GM21717 (cell line): ENCODE measurements around the gene PLXNA1.

Experiments used
- ATAC-seq: cut with Tn5 transposase; IDR thresholded peaks from one replicate; pipeline ENCODE4 v1.9.1; 2021; ENCODE audit warnings: mild to moderate bottlenecking, moderate library complexity; ENCODE audit not compliant: unreplicated experiment

The PLXNA1 gene

GRCh38 chr3:126985132-126985985, 2.4 kb downstream of the PLXNA1 start:
- no peak for ATAC-seq

- ATAC-seq: no peak
These were observed 3.1 kb downstream of the PLXNA1 start for GRCh38 chr3:126986001-126986400.

DNA sequence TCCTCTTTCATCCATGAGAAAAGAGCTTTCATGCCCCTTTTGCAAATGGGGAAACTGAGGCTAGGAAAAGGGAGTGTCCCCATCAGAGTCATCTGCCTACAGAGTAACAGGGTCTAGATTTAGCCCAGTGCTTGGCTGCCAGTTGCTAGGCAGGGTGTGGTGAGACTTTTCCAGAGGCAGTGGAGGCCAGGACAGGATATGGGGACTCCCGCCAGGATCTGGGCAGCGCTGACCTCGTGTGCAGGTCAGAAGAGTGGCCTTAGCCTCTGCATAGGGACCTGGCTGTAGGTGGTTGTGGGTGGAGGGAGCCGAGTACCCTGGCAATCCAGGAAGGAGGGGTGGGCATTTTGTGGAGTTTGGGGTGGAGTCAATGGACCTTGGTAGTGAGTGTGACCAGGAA, 4.2 kb downstream of the PLXNA1 start:
- ATAC-seq: no peak

- no peak for ATAC-seq
These were observed 4.7 kb downstream of the PLXNA1 start for GRCh38 chr3:126987596-126987995.

DNA sequence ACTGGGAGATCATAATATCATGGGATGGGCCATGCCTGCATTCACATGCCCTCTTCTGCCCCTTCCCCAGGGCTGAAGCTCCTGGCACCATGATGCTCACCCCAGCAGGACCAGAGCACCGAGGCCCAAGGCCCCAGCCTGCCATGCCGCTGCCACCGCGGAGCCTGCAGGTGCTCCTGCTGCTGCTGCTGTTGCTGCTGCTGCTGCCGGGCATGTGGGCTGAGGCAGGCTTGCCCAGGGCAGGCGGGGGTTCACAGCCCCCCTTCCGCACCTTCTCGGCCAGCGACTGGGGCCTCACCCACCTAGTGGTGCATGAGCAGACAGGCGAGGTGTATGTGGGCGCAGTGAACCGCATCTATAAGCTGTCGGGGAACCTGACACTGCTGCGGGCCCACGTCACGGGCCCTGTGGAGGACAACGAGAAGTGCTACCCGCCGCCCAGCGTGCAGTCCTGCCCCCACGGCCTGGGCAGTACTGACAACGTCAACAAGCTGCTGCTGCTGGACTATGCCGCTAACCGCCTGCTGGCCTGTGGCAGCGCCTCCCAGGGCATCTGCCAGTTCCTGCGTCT, 5.6 kb downstream of the PLXNA1 start:
- no peak for ATAC-seq

- no peak for ATAC-seq
These were observed 6.6 kb downstream of the PLXNA1 start for GRCh38 chr3:126989316-126990023.

DNA sequence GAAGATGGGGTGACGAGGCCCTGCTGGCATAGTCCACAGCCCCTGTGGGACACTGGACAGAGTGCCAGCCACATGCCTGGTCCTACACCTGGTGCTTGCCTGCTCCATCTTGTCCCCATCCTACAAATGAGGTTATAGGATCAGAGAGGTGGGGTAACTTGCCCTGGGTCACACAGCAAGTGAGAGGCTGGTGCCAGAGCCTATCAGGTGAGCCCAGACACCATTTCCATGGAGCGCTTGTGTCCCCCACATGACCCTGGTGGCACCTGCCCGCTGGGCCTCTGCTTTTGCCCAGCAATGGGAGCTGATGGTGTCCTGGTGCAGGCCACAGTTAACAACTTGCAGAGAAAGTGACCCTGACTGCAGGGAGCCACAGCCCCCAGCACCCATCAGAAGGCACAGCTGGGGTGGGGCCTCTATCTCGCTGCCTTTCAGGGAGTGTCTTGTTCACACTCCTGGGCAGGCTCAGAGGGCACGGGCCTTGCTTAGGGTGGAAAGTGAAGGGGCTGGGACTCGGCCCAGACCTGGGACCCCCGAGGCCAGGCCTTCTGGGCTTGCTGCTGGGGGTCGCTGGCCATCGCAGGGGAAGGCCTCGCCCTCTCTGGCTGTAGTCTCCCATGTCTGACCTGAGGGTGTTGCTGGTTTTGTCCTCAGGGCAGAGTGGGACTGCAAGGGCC, 7.2 kb downstream of the PLXNA1 start:
- no peak for ATAC-seq

- no peak for ATAC-seq
These were observed 8.0 kb downstream of the PLXNA1 start for GRCh38 chr3:126990890-126991289.

DNA sequence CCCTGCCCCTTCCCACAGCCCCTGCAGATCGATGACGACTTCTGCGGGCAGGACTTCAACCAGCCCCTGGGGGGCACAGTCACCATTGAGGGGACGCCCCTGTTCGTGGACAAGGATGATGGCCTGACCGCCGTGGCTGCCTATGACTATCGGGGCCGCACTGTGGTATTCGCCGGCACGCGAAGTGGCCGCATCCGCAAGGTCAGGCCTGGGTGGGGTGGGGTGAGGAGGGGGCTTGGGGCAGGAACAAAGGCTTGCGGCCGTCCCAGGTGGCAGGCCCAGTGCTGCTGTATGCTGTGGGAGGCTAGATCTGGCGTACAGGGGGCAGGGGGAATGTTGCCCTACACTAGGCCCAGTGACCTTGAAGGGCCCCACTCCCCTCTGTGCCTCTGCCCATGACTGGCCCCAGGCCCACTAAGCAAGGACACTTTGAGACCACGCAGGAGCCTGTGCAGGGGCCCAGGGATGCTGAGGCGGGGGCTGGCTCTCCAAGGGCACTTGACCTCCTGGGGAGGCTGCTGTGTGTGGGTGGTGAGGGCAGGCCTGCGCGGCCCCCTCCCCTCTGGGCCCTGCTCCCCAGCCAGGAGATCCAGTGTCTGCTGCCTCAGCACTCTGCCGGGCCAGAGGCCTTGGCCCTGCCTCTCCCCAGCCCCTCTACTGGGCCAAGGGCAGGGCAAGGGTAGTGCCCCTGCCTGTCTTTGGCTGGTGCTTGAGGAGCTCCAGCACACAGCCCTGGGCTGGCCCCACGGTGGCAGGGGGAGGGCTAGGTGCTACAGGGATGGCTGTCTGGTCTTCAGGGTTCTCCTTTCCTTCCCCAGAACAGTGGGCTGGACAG, 8.7 kb downstream of the PLXNA1 start:
- ATAC-seq: no peak

DNA sequence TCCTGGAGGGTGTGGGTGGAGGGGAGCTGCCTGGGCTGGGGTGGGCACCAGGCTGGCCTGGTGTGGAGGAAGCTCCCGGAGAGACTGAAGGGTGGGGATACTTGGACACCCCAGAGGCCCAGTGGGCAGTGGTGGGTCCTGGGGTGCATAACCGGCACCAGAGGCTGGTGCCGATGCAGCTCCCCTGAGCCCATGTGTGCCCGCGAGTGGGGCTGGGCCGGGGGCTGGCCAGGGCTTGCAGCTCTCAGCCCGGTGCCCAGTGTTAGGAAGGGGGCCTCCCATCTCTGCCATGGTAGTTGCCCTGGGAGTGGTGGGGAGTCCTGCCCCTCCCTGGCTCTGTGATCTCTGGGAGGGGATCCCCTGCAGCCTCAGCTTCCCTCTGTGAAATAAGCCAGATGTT, 9.3 kb downstream of the PLXNA1 start:
- no peak for ATAC-seq

- ATAC-seq: no peak
These were observed 9.9 kb downstream of the PLXNA1 start for GRCh38 chr3:126992776-126993175.

- no peak for ATAC-seq
These were observed 10.5 kb downstream of the PLXNA1 start for GRCh38 chr3:126993436-126993835.

DNA sequence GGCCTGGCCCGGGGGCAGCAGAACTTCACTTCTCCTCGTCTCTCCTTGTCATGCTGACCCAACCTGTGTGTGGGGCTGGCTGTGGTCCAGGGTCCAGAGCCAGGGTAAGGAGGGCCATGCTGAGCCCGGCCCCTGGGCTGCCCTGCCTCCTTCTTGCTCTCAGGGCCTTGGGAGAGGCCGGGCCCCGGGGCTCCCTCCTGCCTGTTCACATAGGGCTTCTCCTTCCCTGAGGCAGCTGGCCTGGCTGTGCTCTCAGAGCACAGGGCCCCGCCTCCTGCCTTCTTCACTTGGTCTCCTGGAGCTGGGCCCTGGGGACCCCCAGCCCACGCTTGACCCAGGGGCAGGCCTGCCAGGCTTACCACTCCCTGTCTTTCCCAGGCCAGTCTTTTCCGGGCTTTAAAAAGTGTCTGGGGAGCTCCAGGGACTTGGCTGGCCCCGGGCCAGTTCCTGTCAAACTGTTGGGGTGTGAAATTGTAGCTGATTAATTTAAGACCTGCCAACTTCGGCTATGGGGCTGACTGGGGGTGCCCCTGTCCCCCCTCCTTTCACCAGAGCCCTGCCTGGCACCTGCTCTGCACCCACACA, 11.8 kb downstream of the PLXNA1 start:
- no peak for ATAC-seq

GRCh38 chr3:126995254-126995780, 12.4 kb downstream of the PLXNA1 start:
- ATAC-seq: no peak

DNA sequence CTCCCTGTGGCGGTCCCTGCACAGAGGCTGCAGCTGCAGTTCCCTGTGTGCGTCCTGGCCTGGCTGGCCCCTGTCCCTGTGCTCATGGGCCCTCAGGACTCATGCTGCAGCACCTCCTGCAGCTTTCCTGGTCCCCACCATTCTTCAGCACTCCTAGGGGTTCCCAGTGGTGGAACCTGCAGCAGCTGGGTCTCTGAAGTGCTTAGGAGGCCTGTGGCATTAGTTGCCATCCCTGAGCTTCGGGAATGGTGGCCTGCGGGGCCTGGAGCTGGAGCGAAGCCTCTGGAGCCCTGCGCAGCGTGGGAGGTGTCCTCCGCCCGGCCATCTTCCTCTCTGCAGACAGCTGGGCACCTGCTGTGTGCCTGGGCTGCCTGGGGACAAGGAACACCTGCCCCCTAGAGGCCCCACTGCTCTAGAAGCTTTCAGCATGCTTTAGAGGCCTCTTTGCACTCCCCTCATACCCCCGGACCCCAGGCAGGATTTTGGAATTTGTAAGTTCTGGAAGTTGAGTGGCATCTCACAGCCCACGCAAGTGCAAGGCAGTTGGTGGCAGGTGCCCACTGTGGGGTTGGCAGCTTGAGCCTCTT, 13.1 kb downstream of the PLXNA1 start:
- ATAC-seq: no peak

GRCh38 chr3:126996905-126997304, 14.0 kb downstream of the PLXNA1 start:
- ATAC-seq: no peak

DNA sequence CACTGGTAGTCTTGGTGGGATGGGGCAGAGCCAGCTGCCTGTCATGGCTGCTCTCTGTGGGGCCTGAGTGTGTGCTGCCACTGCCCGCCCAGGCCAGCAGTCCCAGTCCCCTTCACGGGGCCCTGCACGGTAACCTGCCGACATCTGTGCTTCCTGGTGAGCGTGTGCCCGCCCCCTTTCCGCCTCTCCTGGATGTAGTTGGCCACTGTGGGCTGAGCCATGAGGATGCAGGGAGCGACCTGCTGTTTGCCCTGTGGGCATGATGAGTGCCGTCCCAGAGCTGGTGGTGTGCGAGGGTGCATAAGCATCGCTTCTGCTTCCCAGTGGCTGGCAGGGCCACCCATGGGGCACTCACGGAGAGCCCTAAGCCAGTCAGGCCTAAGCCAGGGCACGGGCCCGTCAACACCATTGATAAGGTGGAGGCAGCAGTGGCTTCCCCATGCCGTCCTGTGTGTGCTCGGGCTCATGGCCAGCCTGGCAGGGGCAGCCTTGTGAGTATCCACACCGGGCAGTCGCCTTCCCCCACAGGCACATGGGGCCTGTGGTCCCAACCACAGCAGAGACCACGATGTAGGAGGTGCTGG, 14.6 kb downstream of the PLXNA1 start:
- ATAC-seq: no peak

GRCh38 chr3:126998320-126998719, 15.4 kb downstream of the PLXNA1 start:
- no peak for ATAC-seq

- ATAC-seq: no peak
These were observed 15.8 kb downstream of the PLXNA1 start for GRCh38 chr3:126998728-126999127.
